ENCODE measurements around the gene ANKRD27. TPM values are rescaled to one million over a fixed set of nuclear protein-coding genes. Genes with fewer than 3 reads are reported as not detected.

Gene ANKRD27
- total and polyA plus RNA-seq, 10 of the 15 experiments (the other 5 are each of a cell fraction or from before 2014, with no cell fraction given) = 2.8 to 49.9 (median 28.5) TPM

DNA sequence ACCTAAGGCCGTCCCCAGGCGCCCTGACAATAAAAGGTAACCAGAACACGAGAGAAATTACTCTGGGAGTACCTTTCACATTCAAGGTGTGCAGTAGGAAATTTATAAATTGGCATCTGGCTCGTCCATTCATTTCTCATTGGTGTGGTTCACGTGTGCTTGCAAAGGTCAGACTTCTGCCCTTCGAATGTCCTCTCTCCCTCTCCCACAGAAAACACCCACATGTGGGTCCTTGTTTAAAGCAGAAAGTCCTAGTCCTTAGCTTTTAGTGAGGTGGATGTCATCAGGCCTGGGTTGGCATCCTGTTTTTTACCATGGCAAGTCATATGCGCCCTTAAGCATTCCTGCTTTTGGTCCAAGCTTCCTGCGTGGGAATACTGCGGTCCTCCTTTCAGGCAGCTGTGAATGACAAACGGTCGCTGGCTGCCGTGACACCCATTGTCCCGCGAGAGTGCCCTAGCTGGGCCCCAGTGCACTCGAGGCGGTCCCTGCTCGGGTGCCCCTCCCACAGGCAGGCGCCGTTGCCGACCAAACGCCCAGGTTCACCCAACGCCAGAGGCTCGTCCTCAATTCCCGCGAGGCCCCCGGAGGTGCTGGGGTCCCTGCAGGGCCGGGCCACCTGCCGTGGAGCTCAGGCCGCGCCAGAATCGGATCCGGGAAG, 16.4 kb upstream of the ANKRD27 start, which contains the start of gene NUDT19:
TSS of gene NUDT19 (plus strand) at position 531 of the 661 bp plus-strand sequence. CDS start 140 bp downstream, outside the sequence.
- ATAC-seq (peak; percentile 92), FAIRE-seq (peak; percentile 75), DNase-seq (ENCODE audit: low read depth, low spot score) (peak; percentile 62)
- Histone ChIP-seq H3K4me3 (peak within 1 kb of the TSS; percentile 79), H3K27me3 (replicated peaks in 1 of 2; ENCODE audit: control insufficient read depth in 2 of 2, insufficient read depth in 2 of 2, low read length in 1 of 2) (no peaks in the 10 kb centered on the region), H3K36me3 (ENCODE audit: control insufficient read depth in 2 of 2, insufficient read depth in 2 of 2, low read length in 1 of 2) (no peaks in the 10 kb centered on the region; a peak in 1 of 4 replicates), H3K9ac (ENCODE audit: control insufficient read depth, insufficient read depth, low read length) (peak within 1 kb of the TSS; percentile 78), H2AFZ (ENCODE audit: control insufficient read depth, low read depth, low read length) (peak within 1 kb of the TSS; percentile 92), H3K4me2 (ENCODE audit: control insufficient read depth, insufficient read depth) (peak within 1 kb of the TSS; percentile 97), H3K9me3 (replicated peaks; ENCODE audit: control insufficient read depth, insufficient read depth, low read length) (peaks cover 2% of the 10 kb centered on the region; the same call in 1 of the 3 replicates), H3K27ac (ENCODE audit: control insufficient read depth, insufficient read depth) (peak within 1 kb of the TSS; percentile 69), H3K79me2 (ENCODE audit: control insufficient read depth, insufficient read depth, low read length) (peaks cover 44% of the 10 kb centered on the region), H4K20me1 (ENCODE audit: control insufficient read depth, insufficient read depth) (no peaks in the 10 kb centered on the region), H3K4me1 (ENCODE audit: control insufficient read depth, insufficient read depth, low read length) (peaks cover 6% of the 10 kb centered on the region; the same call in 1 of the 2 replicates)
- no TSS peak for BruUV-seq (replicated peaks)
- ChIA-PET SMC1A (ENCODE audit: uncharacterized antibody, unreplicated experiment) (interaction anchor here (0.6 to 1.6 kb wide), 5 partner anchors 9 to 94 kb away, joined by 3 to 4 read pairs (median 4); partner anchors contain the start of genes ANKRD27 and RGS9BP), RAD21 (ENCODE audit: unreplicated experiment) (interaction anchor here (0.8 kb wide), 1 partner anchor 17 kb away, joined by 3 read pairs; the partner anchor contains the start of gene ANKRD27), CTCF (interaction anchor here (1.1 to 1.7 kb wide), 2 partner anchors 9 to 285 kb away, joined by 3 to 5 read pairs; no protein-coding TSS in a partner anchor), POLR2A (interaction anchor here (0.7 to 0.9 kb wide), 2 partner anchors 16 to 407 kb away, joined by 3 to 4 read pairs; partner anchors contain the start of gene RGS9BP)
- in situ Hi-C loops (cut with MboI) (no loop called here), intact Hi-C loops (cut with micrococcal nuclease; ENCODE audit: unreplicated experiment) (loop anchor here (5.0 kb wide), 2 partner anchors 281 to 289 kb away; partner anchors contain the start of genes CEP89 and FAAP24)
- 9% methylated on average over 32 of the region's 32 CpGs for WGBS (ENCODE audit: insufficient coverage, insufficient replicate concordance, low lambda C conversion rate, missing lambda C conversion rate)
- peak; percentile 67 for TF ChIP-seq TAF1 (IDR thresholded peaks at IDR 0.05; ENCODE audit: borderline replicate concordance, low read depth, low read length)
- TF ChIP-seq TCF12 (IDR thresholded peaks at IDR 0.05; ENCODE audit: low read depth, low read length) = peak; percentile 40; the same call in 1 of the 2 replicates
- no peak for TF ChIP-seq ESRRA (IDR thresholded peaks at IDR 0.05; ENCODE audit: low read length)
- TF ChIP-seq CHD2 (IDR thresholded peaks at IDR 0.05; ENCODE audit: borderline replicate concordance, low read depth, low read length) = peak; percentile 97
- TF ChIP-seq CBX5 (IDR thresholded peaks at IDR 0.05; ENCODE audit: low read depth) = 0 out of 2 replicates have a peak, but pooled peaks have one; percentile 17
- peak; percentile 30; the same call in 1 of the 2 replicates for TF ChIP-seq HCFC1 (IDR thresholded peaks at IDR 0.05; ENCODE audit: low read length)
- TF ChIP-seq, protein P1, sequence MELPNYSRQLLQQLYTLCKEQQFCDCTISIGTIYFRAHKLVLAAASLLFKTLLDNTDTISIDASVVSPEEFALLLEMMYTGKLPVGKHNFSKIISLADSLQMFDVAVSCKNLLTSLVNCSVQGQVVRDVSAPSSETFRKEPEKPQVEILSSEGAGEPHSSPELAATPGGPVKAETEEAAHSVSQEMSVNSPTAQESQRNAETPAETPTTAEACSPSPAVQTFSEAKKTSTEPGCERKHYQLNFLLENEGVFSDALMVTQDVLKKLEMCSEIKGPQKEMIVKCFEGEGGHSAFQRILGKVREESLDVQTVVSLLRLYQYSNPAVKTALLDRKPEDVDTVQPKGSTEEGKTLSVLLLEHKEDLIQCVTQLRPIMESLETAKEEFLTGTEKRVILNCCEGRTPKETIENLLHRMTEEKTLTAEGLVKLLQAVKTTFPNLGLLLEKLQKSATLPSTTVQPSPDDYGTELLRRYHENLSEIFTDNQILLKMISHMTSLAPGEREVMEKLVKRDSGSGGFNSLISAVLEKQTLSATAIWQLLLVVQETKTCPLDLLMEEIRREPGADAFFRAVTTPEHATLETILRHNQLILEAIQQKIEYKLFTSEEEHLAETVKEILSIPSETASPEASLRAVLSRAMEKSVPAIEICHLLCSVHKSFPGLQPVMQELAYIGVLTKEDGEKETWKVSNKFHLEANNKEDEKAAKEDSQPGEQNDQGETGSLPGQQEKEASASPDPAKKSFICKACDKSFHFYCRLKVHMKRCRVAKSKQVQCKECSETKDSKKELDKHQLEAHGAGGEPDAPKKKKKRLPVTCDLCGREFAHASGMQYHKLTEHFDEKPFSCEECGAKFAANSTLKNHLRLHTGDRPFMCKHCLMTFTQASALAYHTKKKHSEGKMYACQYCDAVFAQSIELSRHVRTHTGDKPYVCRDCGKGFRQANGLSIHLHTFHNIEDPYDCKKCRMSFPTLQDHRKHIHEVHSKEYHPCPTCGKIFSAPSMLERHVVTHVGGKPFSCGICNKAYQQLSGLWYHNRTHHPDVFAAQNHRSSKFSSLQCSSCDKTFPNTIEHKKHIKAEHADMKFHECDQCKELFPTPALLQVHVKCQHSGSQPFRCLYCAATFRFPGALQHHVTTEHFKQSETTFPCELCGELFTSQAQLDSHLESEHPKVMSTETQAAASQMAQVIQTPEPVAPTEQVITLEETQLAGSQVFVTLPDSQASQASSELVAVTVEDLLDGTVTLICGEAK (IDR thresholded peaks at IDR 0.05; ENCODE audit: borderline replicate concordance) = peak; percentile 27; the same call in 1 of the 2 replicates
- no peak for TF ChIP-seq CBX3 (IDR thresholded peaks at IDR 0.05; ENCODE audit: borderline replicate concordance, low read depth)
- peak; percentile 65 for TF ChIP-seq CBFB (IDR thresholded peaks at IDR 0.05; ENCODE audit: low read depth)
- peak; percentile 80 to 89 for TF ChIP-seq IKZF2 (IDR thresholded peaks at IDR 0.05)
- no peak for TF ChIP-seq ZNF207 (IDR thresholded peaks at IDR 0.05; ENCODE audit: borderline replicate concordance)
- TF ChIP-seq CREM (IDR thresholded peaks at IDR 0.05; ENCODE audit: low read depth) = peak; percentile 76
- no peak for TF ChIP-seq WRNIP1 (IDR thresholded peaks at IDR 0.05; ENCODE audit: borderline replicate concordance, low read depth, low read length)
- no peak for TF ChIP-seq SIX5 (IDR thresholded peaks at IDR 0.05; ENCODE audit: low read depth, low read length, severe bottlenecking)
- peak; percentile 42; the same call in 1 of the 2 replicates for TF ChIP-seq HDGF (IDR thresholded peaks at IDR 0.05)
- TF ChIP-seq ZNF217 (IDR thresholded peaks at IDR 0.05) = no peak
- peak; percentile 84 for TF ChIP-seq POLR2A (IDR thresholded peaks at IDR 0.05; ENCODE audit: low read depth, low read length)
- TF ChIP-seq MXI1 (IDR thresholded peaks at IDR 0.05; ENCODE audit: low read depth, low read length) = peak; percentile 42
- peak; percentile 72 for TF ChIP-seq POLR2AphosphoS5 (IDR thresholded peaks at IDR 0.05; ENCODE audit: low read length)
- TF ChIP-seq CREB1 (IDR thresholded peaks at IDR 0.05; ENCODE audit: low read depth) = peak; percentile 32; the same call in 1 of the 2 replicates
- peak; percentile 67; the same call in 1 of the 2 replicates for TF ChIP-seq BRCA1 (IDR thresholded peaks at IDR 0.05; ENCODE audit: low read depth, low read length)

All from GM12878 (cell line).